ENCODE results near the gene ZNRF4.

Gene ZNRF4

DNA sequence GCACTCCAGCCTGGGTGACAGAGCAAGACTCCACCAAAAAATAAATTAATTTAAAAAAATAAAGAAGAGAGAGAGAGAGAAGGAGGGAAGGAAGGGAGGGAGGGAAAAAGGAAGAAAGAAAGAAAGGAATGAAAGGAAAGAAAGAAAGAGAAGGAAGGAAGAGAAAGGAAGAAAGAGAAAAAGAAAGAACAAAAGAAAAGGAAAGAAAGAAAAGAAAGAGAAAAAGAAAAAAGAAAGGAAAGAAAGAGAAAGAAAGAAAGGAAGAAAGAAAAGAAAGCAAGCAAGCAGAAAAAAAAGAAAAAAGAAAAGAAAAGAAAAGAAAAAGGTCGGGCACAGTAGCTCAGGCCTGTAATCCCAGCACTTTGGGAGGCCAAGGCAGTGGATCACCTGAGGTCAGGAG, 14.9 kb upstream of the ZNRF4 start:
- DNase-seq (ENCODE audit: extremely low spot score), result no peak
- CTCF ChIA-PET, result no interaction called here
- TF ChIP-seq NFRKB (IDR thresholded peaks at IDR 0.05), result no peak
- no peak for TF ChIP-seq SUZ12 (IDR thresholded peaks at IDR 0.05)
- POLR2A ChIA-PET, result no interaction called here

DNA sequence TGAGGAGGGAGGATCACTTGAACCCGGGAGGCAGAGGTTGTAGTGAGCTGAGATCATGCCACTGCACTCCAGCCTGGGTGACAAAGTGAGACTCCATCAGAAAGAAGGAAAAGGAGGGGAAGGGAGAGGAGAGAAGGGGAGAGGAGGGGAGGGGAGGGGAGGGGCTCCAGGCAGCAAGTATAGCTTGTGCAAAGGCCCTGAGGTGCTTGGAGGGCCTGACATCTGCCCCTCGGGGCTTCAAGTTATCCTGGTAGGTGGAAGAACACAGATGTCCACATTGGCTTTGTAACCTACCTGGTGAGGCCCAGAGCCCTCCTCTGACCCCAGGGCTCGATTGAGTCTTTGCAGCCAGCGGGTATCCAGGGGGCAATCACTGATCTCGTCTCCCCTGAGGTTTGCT, 11.5 kb upstream of the ZNRF4 start:
- TF ChIP-seq SP1 (IDR thresholded peaks at IDR 0.05) (no peak), CTBP1 (IDR thresholded peaks at IDR 0.05; ENCODE audit: borderline replicate concordance) (no peak), FOXA1 (IDR thresholded peaks at IDR 0.05) (no peak), NFRKB (IDR thresholded peaks at IDR 0.05) (no peak), L3MBTL2 (conservative IDR thresholded peaks at IDR 0.05) (no peak), BHLHE40 (IDR thresholded peaks at IDR 0.05; ENCODE audit: borderline replicate concordance) (no peak), ARNT (IDR thresholded peaks at IDR 0.05) (no peak), TARDBP (IDR thresholded peaks at IDR 0.05) (no peak), ZNF384 (IDR thresholded peaks at IDR 0.05) (no peak), HDGF (IDR thresholded peaks at IDR 0.05; ENCODE audit: borderline replicate concordance) (no peak), FOXK2 (IDR thresholded peaks at IDR 0.05) (no peak), FOXM1 (IDR thresholded peaks at IDR 0.05; ENCODE audit: borderline replicate concordance) (no peak), ELF4 (IDR thresholded peaks at IDR 0.05) (no peak), LEF1 (IDR thresholded peaks at IDR 0.05; ENCODE audit: borderline replicate concordance) (no peak), SUZ12 (IDR thresholded peaks at IDR 0.05) (no peak)
- TF ChIP-seq, protein P1, sequence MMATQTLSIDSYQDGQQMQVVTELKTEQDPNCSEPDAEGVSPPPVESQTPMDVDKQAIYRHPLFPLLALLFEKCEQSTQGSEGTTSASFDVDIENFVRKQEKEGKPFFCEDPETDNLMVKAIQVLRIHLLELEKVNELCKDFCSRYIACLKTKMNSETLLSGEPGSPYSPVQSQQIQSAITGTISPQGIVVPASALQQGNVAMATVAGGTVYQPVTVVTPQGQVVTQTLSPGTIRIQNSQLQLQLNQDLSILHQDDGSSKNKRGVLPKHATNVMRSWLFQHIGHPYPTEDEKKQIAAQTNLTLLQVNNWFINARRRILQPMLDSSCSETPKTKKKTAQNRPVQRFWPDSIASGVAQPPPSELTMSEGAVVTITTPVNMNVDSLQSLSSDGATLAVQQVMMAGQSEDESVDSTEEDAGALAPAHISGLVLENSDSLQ (IDR thresholded peaks at IDR 0.05), result no peak
- POLR2A ChIA-PET, result no interaction called here
- DNase-seq (ENCODE audit: extremely low spot score), result no peak
- CTCF ChIA-PET, result no interaction called here

DNA sequence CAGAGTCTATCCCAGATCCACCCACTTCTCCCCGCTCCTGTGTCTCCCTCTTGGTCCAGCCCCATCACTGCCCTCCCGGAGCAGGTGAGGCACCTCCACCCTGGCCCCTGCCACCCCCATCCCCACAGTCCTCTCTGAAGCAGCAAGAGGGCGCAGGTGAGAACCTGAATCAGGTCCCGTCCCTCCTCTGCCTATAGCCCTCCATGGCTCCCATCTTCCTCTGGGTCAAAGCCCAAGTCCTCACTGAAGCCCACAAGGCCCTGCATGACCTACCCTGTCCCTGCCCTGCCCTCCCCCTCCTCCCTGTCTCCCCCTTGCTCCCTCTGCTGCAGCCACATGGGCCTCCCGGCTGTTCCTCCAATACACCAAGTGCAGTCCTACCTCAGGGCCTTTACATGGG, 10.8 kb upstream of the ZNRF4 start:
- no peak for DNase-seq (ENCODE audit: extremely low spot score)
- TF ChIP-seq FOXM1 (IDR thresholded peaks at IDR 0.05; ENCODE audit: borderline replicate concordance), result no peak
- no peak for TF ChIP-seq L3MBTL2 (conservative IDR thresholded peaks at IDR 0.05)
- TF ChIP-seq FOXA1 (IDR thresholded peaks at IDR 0.05), result no peak
- no peak for TF ChIP-seq HDGF (IDR thresholded peaks at IDR 0.05; ENCODE audit: borderline replicate concordance)
- TF ChIP-seq ARNT (IDR thresholded peaks at IDR 0.05), result no peak
- ChIA-PET POLR2A (no interaction called here), CTCF (no interaction called here)

DNA sequence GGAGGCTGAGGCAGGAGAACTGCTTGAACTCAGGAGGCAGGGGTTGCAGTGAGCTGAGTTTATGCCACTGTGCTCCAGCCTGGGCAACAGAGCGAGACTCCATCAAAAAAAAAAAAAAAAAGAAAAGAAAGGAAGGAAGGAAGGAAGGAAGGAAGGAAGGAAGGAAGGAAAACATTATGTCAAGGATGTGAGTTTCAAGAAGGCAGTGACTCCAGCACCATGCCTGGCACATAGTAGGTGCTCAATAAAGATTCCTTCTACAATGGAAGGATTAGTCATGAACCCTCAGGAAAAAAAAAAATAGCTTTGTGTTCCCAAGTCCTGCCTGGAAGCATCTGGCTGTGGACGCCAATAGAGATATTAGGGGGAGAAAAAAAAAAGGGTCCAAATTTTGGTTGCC, 10.1 kb upstream of the ZNRF4 start:
- no peak for DNase-seq (ENCODE audit: extremely low spot score)
- TF ChIP-seq FOXK2 (IDR thresholded peaks at IDR 0.05), result no peak
- TF ChIP-seq, protein P1 (IDR thresholded peaks at IDR 0.05), result no peak
- no peak for TF ChIP-seq HDGF (IDR thresholded peaks at IDR 0.05; ENCODE audit: borderline replicate concordance)
- no peak for TF ChIP-seq SP1 (IDR thresholded peaks at IDR 0.05)
- TF ChIP-seq CTBP1 (IDR thresholded peaks at IDR 0.05; ENCODE audit: borderline replicate concordance), result no peak
- no peak for TF ChIP-seq FOXM1 (IDR thresholded peaks at IDR 0.05; ENCODE audit: borderline replicate concordance)
- no peak for TF ChIP-seq NFRKB (IDR thresholded peaks at IDR 0.05)
- POLR2A ChIA-PET, result no interaction called here
- CTCF ChIA-PET, result no interaction called here

DNA sequence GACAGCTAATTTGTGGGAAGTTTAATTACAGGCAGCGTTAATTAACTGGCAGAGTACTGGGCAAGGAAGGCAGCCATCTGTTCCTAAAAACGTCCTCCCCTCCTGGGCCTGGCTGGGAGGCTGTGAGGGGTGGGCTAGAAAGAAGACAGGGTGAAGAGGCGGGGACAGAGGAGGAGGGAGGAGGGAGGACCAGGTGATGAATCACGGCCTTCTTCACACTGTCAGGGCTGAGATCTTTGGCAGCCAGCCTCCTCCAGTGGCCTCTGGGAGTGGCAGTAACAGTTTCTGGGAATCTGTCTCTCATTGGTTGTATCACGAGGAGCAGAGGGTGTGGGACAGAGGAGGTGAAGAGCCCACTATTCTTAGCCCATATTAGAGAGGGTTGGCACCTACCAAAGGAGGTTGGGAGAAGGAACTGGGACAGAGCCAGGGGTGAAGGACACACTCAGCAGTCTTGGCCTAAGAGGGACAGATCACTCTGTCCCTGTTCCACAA, 9.6 kb upstream of the ZNRF4 start:
- ChIA-PET CTCF (interaction anchor here (0.7 kb wide), 1 partner anchor 9 kb away, joined by 3 read pairs; no protein-coding TSS in a partner anchor), POLR2A (no interaction called here)
- no peak for TF ChIP-seq FOXM1 (IDR thresholded peaks at IDR 0.05; ENCODE audit: borderline replicate concordance)
- TF ChIP-seq, protein P1 (IDR thresholded peaks at IDR 0.05), result peak; percentile 29; the same call in 1 of the 2 replicates
- TF ChIP-seq FOXA1 (IDR thresholded peaks at IDR 0.05), result no peak
- no peak for TF ChIP-seq SP1 (IDR thresholded peaks at IDR 0.05)
- no peak for DNase-seq (ENCODE audit: extremely low spot score)

DNA sequence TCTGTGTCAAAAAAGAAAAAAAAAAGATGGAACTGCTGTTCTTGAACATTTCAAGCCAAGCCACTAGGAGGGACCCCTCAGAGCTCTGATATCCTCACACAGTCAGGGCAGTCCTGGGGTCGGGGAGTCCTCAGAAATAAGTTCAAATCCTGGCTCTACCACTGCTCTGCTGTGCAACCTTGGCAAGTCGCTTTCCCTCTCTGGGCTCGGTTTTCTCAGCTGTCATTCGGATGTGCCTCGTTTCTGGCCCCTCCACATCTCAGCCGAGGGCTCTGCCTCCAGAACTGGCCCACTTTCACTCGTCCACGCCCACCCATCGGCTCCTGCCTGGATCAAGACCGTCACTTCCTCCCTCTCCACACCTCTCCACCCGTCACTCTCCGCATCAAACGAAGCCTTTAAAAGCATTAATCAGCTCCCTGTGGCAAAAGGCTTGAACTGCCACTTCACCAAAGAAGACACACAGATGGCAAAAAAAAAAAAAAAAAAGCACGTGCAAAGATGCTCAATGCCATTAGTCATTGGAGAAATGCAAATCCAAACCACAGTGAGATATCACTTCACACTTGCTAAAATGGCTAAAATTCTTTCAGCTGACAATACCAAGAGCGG, 7.4 kb upstream of the ZNRF4 start:
- CTCF ChIA-PET, result interaction anchor here (1.1 kb wide), 1 partner anchor 132 kb away, joined by 3 read pairs; no protein-coding TSS in a partner anchor
- POLR2A ChIA-PET, result interaction anchor here (1.0 kb wide), 1 partner anchor 11 kb away, joined by 3 read pairs; no protein-coding TSS in a partner anchor
- TF ChIP-seq ARNT (IDR thresholded peaks at IDR 0.05), result no peak
- TF ChIP-seq ZNF384 (IDR thresholded peaks at IDR 0.05), result 0 out of 2 replicates have a peak, but pooled peaks have one; percentile 9
- DNase-seq (ENCODE audit: extremely low spot score), result no peak

DNA sequence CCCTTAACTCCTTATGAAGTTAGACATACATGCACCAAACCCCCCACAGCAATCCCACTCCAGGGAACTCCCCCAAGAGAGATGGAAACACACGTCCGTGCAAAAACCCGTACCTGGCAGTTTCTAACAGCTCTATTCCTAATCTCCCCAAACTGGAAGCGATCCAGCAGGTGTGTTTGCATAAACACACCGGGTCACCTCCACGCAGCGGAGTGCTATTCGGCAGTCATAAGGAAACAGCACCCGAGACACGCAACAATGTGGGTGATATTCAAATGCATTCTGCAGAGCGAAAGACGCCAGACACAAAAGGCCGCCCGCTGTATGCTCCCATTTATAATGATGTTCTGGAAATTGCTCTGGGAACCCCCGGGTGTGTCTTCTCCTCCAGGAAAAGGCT, 6.8 kb upstream of the ZNRF4 start:
- CTCF ChIA-PET, result interaction anchor here (1.1 kb wide), 1 partner anchor 132 kb away, joined by 3 read pairs; no protein-coding TSS in a partner anchor
- TF ChIP-seq L3MBTL2 (conservative IDR thresholded peaks at IDR 0.05), result no peak
- TF ChIP-seq FOXA1 (IDR thresholded peaks at IDR 0.05), result no peak
- TF ChIP-seq HDGF (IDR thresholded peaks at IDR 0.05; ENCODE audit: borderline replicate concordance), result no peak
- no peak for TF ChIP-seq NFRKB (IDR thresholded peaks at IDR 0.05)
- TF ChIP-seq BHLHE40 (IDR thresholded peaks at IDR 0.05; ENCODE audit: borderline replicate concordance), result no peak
- TF ChIP-seq ELF4 (IDR thresholded peaks at IDR 0.05), result no peak
- no peak for TF ChIP-seq LEF1 (IDR thresholded peaks at IDR 0.05; ENCODE audit: borderline replicate concordance)
- no peak for TF ChIP-seq ARNT (IDR thresholded peaks at IDR 0.05)
- no peak for DNase-seq (ENCODE audit: extremely low spot score)
- POLR2A ChIA-PET, result interaction anchor here (1.0 kb wide), 1 partner anchor 12 kb away, joined by 3 read pairs; no protein-coding TSS in a partner anchor

All from HEK293T (cell line).